ENCODE data around the gene PSAPL1.

- TF ChIP-seq EZH2 (IDR thresholded peaks at IDR 0.05; ENCODE audit: low read depth) = no peak
- no peak for TF ChIP-seq CTCF (conservative IDR thresholded peaks at IDR 0.05)
Observed at GRCh38 chr4:7425591-7426468, 8.9 kb downstream of the PSAPL1 start.

Measured in PC-9 (cell line).